Esophagus squamous epithelium (tissue), 5 donors: ENCODE measurements around the gene IGFBP7. TPM values are rescaled to one million over a fixed set of nuclear protein-coding genes. Genes with fewer than 3 reads are reported as not detected.
"Not testable (repeated sequence)": the region's sequence is repeated elsewhere in the genome, so short reads cannot be mapped to it uniquely, and the experiment has no call there.

Experiments used
- DNase-seq: peaks from one replicate; lab custom pipeline; 2025; lab: John Stamatoyannopoulos, UW
- H3K27ac ChIP-seq, 4 donors: fragments of 200-600 bp; sonication (generic); one replicate each; pipeline ENCODE4 v1.5.1; 2016 to 2019; ENCODE audit warnings: mild to moderate bottlenecking in 1 of 4
- H3K27me3 ChIP-seq, 4 donors: fragments of 200-600 bp; sonication (generic); 1 replicate in 3 of 4; 2 replicates in 1 of 4; pipeline versions ENCODE4 v1.5.1 to v1.6.0; 2017 to 2021; ENCODE audit warnings: antibody characterized with exemption in 1 of 4
- H3K36me3 ChIP-seq, 3 donors: fragments of 200-600 bp; sonication (generic); one replicate each; pipeline ENCODE4 v1.5.1; 2016 to 2019
- H3K4me1 ChIP-seq, 3 donors: fragments of 200-600 bp; sonication (generic); one replicate each; pipeline ENCODE4 v1.5.1; 2017 to 2019
- H3K4me3 ChIP-seq, 4 donors: fragments of 200-600 bp; sonication (generic); 1 replicate in 3 of 4; 2 replicates in 1 of 4; pipeline ENCODE4 v1.5.1; 2016 to 2019; ENCODE audit warnings: mild to moderate bottlenecking in 2 of 4, moderate library complexity in 1 of 4
- H3K9me3 ChIP-seq, 3 donors: fragments of 200-600 bp; sonication (generic); one replicate each; pipeline ENCODE4 v1.5.1; 2016 to 2019
- CTCF ChIP-seq, 6 experiments: fragments of 450-650 bp in 4 of 6; fragments of 200-600 bp in 2 of 6; sonication (generic) in 2 of 6; IDR thresholded peaks; one replicate each; pipeline ENCODE4 v1.5.1; 2016 to 2019; ENCODE audit warnings: antibody characterized with exemption in 6 of 6, mild to moderate bottlenecking in 4 of 6, moderate library complexity in 4 of 6
- POLR2A ChIP-seq, 4 donors: fragments of 450-650 bp; IDR thresholded peaks; one replicate each; pipeline ENCODE4 v1.6.1; 2017; ENCODE audit warnings: antibody characterized with exemption in 4 of 4, mild to moderate bottlenecking in 4 of 4, moderate library complexity in 3 of 4
- WGBS, 2 donors: methylation state at CpG; one replicate each; pipeline ENCODE4 v1.1.5; 2018; 5-methylcytosine and 5-hydroxymethylcytosine counted together
- intact Hi-C: fragments of 100-400 bp; cut with DNase I; formaldehyde crosslinking; loops from one replicate; pipeline ENCODE4 v1.15.0; 2022
- total RNA-seq, 4 donors: library from RNA; depleted of rRNA; stranded (reverse); fragments of >200 nt; gene quantifications; one replicate each; pipeline ENCODE4 v1.1.0, GENCODE V29; 2016
- donor health status: DM: yes; HTN: yes; CAD: no.

IGFBP7 gene
- total RNA-seq, 4 donors from 2014 or later = 26.4 to 135 (median 91.3) TPM

- H3K9me3 ChIP-seq = no peaks in the 10 kb centered on the region
- intact Hi-C loops = no loop called here
- 63 to 73% methylated on average over 2 of the region's 2 CpGs for WGBS, 2 donors
- H3K36me3 ChIP-seq = no peaks in the 10 kb centered on the region
- no peak for DNase-seq
- no peak overlapping the region for H3K4me3 ChIP-seq
- TF ChIP-seq CTCF (IDR thresholded peaks at IDR 0.05) (no peak), POLR2A (IDR thresholded peaks at IDR 0.05) (no peak)
- no peaks in the 10 kb centered on the region for H3K27me3 ChIP-seq
- H3K27ac ChIP-seq = peak overlapping the region in 2 of 4 donors; percentile 57 to 77
- H3K4me1 ChIP-seq = peaks cover 0 to 58% (median 6%) of the 10 kb centered on the region in 3 donors
Measured at GRCh38 chr4:57064120-57064519, 46.1 kb downstream of the IGFBP7 start.

- Histone ChIP-seq H3K9me3 (no peaks in the 10 kb centered on the region), H3K4me3 (no peak overlapping the region), H3K36me3 (no peaks in the 10 kb centered on the region), H3K27me3 (no peaks in the 10 kb centered on the region), H3K4me1 (peaks cover 0 to 52% (median 6%) of the 10 kb centered on the region in 3 donors), H3K27ac (no peak overlapping the region)
- intact Hi-C loops = no loop called here
- WGBS, 2 donors = 97 to 100% methylated on average over 1 of the region's 1 CpG
- DNase-seq = no peak
- no peak for TF ChIP-seq POLR2A (IDR thresholded peaks at IDR 0.05)
- no peak for TF ChIP-seq CTCF (IDR thresholded peaks at IDR 0.05)
Measured at GRCh38 chr4:57063518-57063917, 46.7 kb downstream of the IGFBP7 start.

- Histone ChIP-seq H3K36me3 (no peaks in the 10 kb centered on the region), H3K4me3 (no peak overlapping the region), H3K27me3 (peaks cover 0 to 3% (median 0%) of the 10 kb centered on the region in 4 donors), H3K4me1 (peaks cover 0 to 55% (median 8%) of the 10 kb centered on the region in 3 donors), H3K27ac (no peak overlapping the region), H3K9me3 (no peaks in the 10 kb centered on the region)
- intact Hi-C loops = no loop called here
- TF ChIP-seq POLR2A (IDR thresholded peaks at IDR 0.05) = no peak
- no peak for TF ChIP-seq CTCF (IDR thresholded peaks at IDR 0.05)
- 57 to 60% methylated on average over 5 of the region's 5 CpGs for WGBS, 2 donors
- DNase-seq = no peak
Measured at GRCh38 chr4:57061395-57061794, 48.8 kb downstream of the IGFBP7 start.

GRCh38 chr4:57060717-57061067 lies 49.5 kb downstream of the IGFBP7 start:
- H3K36me3 ChIP-seq, H3K4me3 ChIP-seq, DNase-seq, intact Hi-C loops, H3K9me3 ChIP-seq, H3K27me3 ChIP-seq: not testable (repeated sequence)
- WGBS, 2 donors = 87 to 88% methylated on average over 6 of the region's 6 CpGs
- Histone ChIP-seq H3K27ac (peak overlapping the region in 1 of 4 donors; percentile 3), H3K4me1 (peaks cover 0 to 48% (median 8%) of the 10 kb centered on the region in 3 donors)

- Histone ChIP-seq H3K9me3 (no peaks in the 10 kb centered on the region), H3K27me3 (peaks cover 0 to 3% (median 0%) of the 10 kb centered on the region in 4 donors), H3K27ac (peak overlapping the region in 1 of 4 donors; percentile 3), H3K4me1 (peaks cover 0 to 42% (median 8%) of the 10 kb centered on the region in 3 donors), H3K4me3 (no peak overlapping the region), H3K36me3 (no peaks in the 10 kb centered on the region)
- DNase-seq = no peak
- intact Hi-C loops = no loop called here
- TF ChIP-seq POLR2A (IDR thresholded peaks at IDR 0.05) (no peak), CTCF (IDR thresholded peaks at IDR 0.05) (no peak)
- WGBS, 2 donors = 62 to 66% methylated on average over 6 of the region's 6 CpGs
Measured at GRCh38 chr4:57059890-57060716, 50.1 kb downstream of the IGFBP7 start.
